A172 (cell line): Measurements from ENCODE around the gene DTWD1. TPM values are rescaled to one million over a fixed set of nuclear protein-coding genes. Genes with fewer than 3 reads are reported as not detected.
"Not testable (repeated sequence)": the region's sequence is repeated elsewhere in the genome, so short reads cannot be mapped to it uniquely, and the experiment has no call there.

Experiments used
- DNase-seq: peaks from one replicate; pipeline ENCODE4 v3.0.0-alpha.2; 2015; ENCODE audit warnings: low spot score
- total RNA-seq: library from RNA; depleted of rRNA; stranded (reverse); fragments of >200 nt; shearing (Covaris generic); gene quantifications from 2 replicates; pipeline ENCODE4 v1.2.3, GENCODE V29; 2014

The DTWD1 gene
- total RNA-seq, 1 experiment from 2014 or later: 35.0 TPM

GRCh38 chr15:49645941-49646340 lies 25.1 kb downstream of the DTWD1 start:
- DNase-seq: no peak

GRCh38 chr15:49646891-49647290 lies 26.0 kb downstream of the DTWD1 start:
- DNase-seq: no peak

- no peak for DNase-seq
Measured at GRCh38 chr15:49649987-49650386, 29.1 kb downstream of the DTWD1 start.

GRCh38 chr15:49650676-49651075 lies 29.8 kb downstream of the DTWD1 start:
- DNase-seq: no peak

- no peak for DNase-seq
Measured at GRCh38 chr15:49652922-49653321, 32.1 kb downstream of the DTWD1 start.

GRCh38 chr15:49656734-49657133 lies 35.9 kb downstream of the DTWD1 start:
- DNase-seq: no peak

- no peak for DNase-seq
Measured at GRCh38 chr15:49664716-49665115, 43.9 kb downstream of the DTWD1 start.

- not testable (repeated sequence) for DNase-seq
Measured at GRCh38 chr15:49666486-49666885, 45.6 kb downstream of the DTWD1 start.

GRCh38 chr15:49669288-49669687 lies 48.4 kb downstream of the DTWD1 start:
- DNase-seq: no peak

- DNase-seq: no peak
Measured at GRCh38 chr15:49673861-49674260, 53.0 kb downstream of the DTWD1 start.

GRCh38 chr15:49674370-49674769 lies 53.5 kb downstream of the DTWD1 start:
- no peak for DNase-seq

GRCh38 chr15:49675041-49675440 lies 54.2 kb downstream of the DTWD1 start:
- DNase-seq: peak; percentile 74

GRCh38 chr15:49678655-49679054 lies 57.8 kb downstream of the DTWD1 start:
- no peak for DNase-seq

GRCh38 chr15:49686599-49686998 lies 65.8 kb downstream of the DTWD1 start:
- peak; percentile 85 for DNase-seq

- DNase-seq: no peak
Measured at GRCh38 chr15:49688135-49688790, 67.4 kb downstream of the DTWD1 start.

- DNase-seq: no peak
Measured at GRCh38 chr15:49692514-49693090, 71.8 kb downstream of the DTWD1 start.

GRCh38 chr15:49693498-49693897 lies 72.7 kb downstream of the DTWD1 start:
- DNase-seq: no peak

- DNase-seq: no peak
Measured at GRCh38 chr15:49696433-49696832, 75.6 kb downstream of the DTWD1 start.

- no peak for DNase-seq
Measured at GRCh38 chr15:49697121-49697520, 76.3 kb downstream of the DTWD1 start.

GRCh38 chr15:49702982-49703381 lies 82.1 kb downstream of the DTWD1 start:
- not testable (repeated sequence) for DNase-seq
